ENCODE results near the gene CACNA2D2. TPM values are rescaled to one million over a fixed set of nuclear protein-coding genes. Genes with fewer than 3 reads are reported as not detected.

The CACNA2D2 gene
- polyA plus RNA-seq, 2 donors = 0.28 to 0.31 TPM

DNA sequence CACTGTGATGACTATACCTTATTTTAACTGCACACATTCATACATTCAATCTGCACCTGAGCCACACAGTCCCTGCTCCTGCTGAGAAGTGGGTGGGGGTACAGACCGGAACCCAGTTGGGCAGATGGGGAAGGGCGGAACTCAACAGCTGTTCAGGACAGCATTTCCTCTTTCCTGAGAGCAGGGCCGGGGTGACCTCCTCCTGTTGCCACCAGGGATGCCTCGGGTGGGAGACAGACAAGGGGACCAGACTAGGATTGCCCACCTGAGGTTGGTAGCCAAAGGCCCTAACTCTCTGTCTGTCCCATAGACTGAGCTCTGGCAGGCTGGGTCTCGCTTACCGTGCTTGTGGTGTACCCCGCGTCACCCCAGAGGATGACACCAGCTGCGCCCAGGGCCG lies 184.8 kb downstream of the CACNA2D2 start:
- Histone ChIP-seq H3K27me3 (ENCODE audit: control insufficient read depth in 1 of 2, insufficient read depth in 2 of 2, low read length in 2 of 2) (no peaks in the 10 kb centered on the region), H3K4me1 (ENCODE audit: control insufficient read depth in 2 of 2, insufficient read depth in 2 of 2, low read length in 1 of 2) (peaks cover 0 to 40% of the 10 kb centered on the region in 2 donors), H3K36me3 (ENCODE audit: control insufficient read depth in 2 of 2, insufficient read depth in 2 of 2, low read length in 1 of 2) (peaks cover 0 to 10% of the 10 kb centered on the region in 2 donors), H3K9me3 (ENCODE audit: control insufficient read depth in 2 of 2, insufficient read depth in 1 of 2, low read depth in 1 of 2, low read length in 1 of 2) (no peaks in the 10 kb centered on the region), H3K4me3 (ENCODE audit: low read depth in 1 of 2, low read length in 2 of 2) (no peak overlapping the region), H3K27ac (ENCODE audit: low read depth in 2 of 2, low read length in 1 of 2) (peak overlapping the region; percentile 96 to 100)
- WGBS, 2 donors = 73 to 75% methylated on average over 10 of the region's 10 CpGs

DNA sequence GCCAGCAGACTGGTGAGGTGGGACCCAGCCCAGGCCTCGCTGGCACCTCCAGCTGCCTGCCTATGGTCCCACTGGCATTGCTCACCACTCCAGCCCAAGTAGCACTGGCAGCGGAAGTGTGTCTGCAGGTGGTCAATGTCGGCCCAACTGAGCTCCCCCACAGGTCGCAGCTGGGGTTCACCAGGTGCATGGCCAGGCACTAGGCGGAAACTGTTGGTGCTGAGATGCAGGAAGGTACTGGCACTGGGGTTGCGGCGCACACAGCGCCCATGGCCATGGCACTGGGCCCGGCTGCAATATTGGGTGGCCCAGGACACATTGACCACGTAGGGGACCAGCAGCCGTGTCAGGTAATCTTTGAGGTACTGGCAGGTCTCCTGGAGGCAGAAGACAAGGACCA lies 185.3 kb downstream of the CACNA2D2 start:
- no peak overlapping the region for H3K4me3 ChIP-seq (ENCODE audit: low read depth in 1 of 2, low read length in 2 of 2)
- H3K9me3 ChIP-seq (ENCODE audit: control insufficient read depth in 2 of 2, insufficient read depth in 1 of 2, low read depth in 1 of 2, low read length in 1 of 2) = no peaks in the 10 kb centered on the region
- H3K27me3 ChIP-seq (ENCODE audit: control insufficient read depth in 1 of 2, insufficient read depth in 2 of 2, low read length in 2 of 2) = no peaks in the 10 kb centered on the region
- 75 to 80% methylated on average over 11 of the region's 11 CpGs for WGBS, 2 donors
- peaks cover 0 to 10% of the 10 kb centered on the region in 2 donors for H3K36me3 ChIP-seq (ENCODE audit: control insufficient read depth in 2 of 2, insufficient read depth in 2 of 2, low read length in 1 of 2)
- H3K4me1 ChIP-seq (ENCODE audit: control insufficient read depth in 2 of 2, insufficient read depth in 2 of 2, low read length in 1 of 2) = peaks cover 0 to 40% of the 10 kb centered on the region in 2 donors
- H3K27ac ChIP-seq (ENCODE audit: low read depth in 2 of 2, low read length in 1 of 2) = peak overlapping the region; percentile 96 to 100

DNA sequence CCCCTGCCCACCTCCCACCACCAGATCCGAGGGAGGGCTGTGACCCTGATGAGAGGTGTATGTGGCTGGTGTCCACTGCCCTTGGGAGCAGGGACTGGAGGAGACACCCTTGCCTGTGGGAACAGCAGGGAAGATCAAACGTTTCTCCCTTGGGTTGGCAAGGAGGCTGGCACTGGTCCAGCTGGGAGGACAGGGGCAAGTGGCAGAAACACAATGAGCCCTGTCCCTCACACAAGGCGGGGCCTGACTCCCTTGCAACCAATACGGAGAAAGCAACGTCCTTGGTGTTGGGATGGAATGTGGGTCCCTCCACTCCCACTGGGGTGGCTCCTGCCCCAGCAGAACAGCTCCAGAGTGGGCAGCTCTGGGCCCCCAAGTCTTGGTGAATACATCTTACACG lies 186.1 kb downstream of the CACNA2D2 start:
- no peaks in the 10 kb centered on the region for H3K9me3 ChIP-seq (ENCODE audit: control insufficient read depth in 2 of 2, insufficient read depth in 1 of 2, low read depth in 1 of 2, low read length in 1 of 2)
- H3K4me1 ChIP-seq (ENCODE audit: control insufficient read depth in 2 of 2, insufficient read depth in 2 of 2, low read length in 1 of 2) = peaks cover 0 to 40% of the 10 kb centered on the region in 2 donors
- peak overlapping the region in 1 of 2 donors; percentile 20 for H3K4me3 ChIP-seq (ENCODE audit: low read depth in 1 of 2, low read length in 2 of 2)
- H3K27me3 ChIP-seq (ENCODE audit: control insufficient read depth in 1 of 2, insufficient read depth in 2 of 2, low read length in 2 of 2) = no peaks in the 10 kb centered on the region
- WGBS, 2 donors = 40 to 48% methylated on average over 6 of the region's 6 CpGs
- peak overlapping the region; percentile 96 to 100 for H3K27ac ChIP-seq (ENCODE audit: low read depth in 2 of 2, low read length in 1 of 2)
- peaks cover 0 to 10% of the 10 kb centered on the region in 2 donors for H3K36me3 ChIP-seq (ENCODE audit: control insufficient read depth in 2 of 2, insufficient read depth in 2 of 2, low read length in 1 of 2)

DNA sequence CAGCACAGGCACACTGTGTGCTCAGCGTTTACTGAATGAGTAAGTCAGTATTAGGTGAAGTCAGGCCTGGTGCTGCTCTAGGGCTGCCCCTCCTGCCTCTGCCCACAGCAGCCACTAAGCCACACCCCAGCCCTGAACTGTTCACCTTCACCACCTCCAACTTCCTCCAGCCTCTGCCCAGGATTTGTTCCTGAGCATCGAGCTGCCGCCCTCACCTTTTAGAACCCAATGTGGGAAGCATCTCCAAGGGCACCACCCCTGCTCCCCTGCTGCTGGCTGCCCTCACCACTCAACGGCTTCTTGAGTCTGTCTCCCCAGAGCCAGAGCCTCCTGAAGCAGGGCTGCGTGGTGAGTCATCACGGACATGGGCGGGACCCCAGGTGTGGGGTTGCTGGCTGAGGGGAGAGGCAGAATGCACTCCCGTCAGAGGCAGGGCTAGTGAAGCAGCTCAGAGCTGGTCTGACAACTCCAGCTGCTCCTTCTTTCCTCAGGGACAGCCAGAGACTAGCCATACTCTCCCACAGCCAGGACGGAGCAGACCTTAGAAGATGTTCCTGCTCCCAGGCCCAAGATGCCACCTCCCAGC lies 186.7 kb downstream of the CACNA2D2 start:
- no peaks in the 10 kb centered on the region for H3K27me3 ChIP-seq (ENCODE audit: control insufficient read depth in 1 of 2, insufficient read depth in 2 of 2, low read length in 2 of 2)
- peaks cover 0 to 10% of the 10 kb centered on the region in 2 donors for H3K36me3 ChIP-seq (ENCODE audit: control insufficient read depth in 2 of 2, insufficient read depth in 2 of 2, low read length in 1 of 2)
- WGBS, 2 donors = 32 to 43% methylated on average over 9 of the region's 9 CpGs
- no peaks in the 10 kb centered on the region for H3K9me3 ChIP-seq (ENCODE audit: control insufficient read depth in 2 of 2, insufficient read depth in 1 of 2, low read depth in 1 of 2, low read length in 1 of 2)
- peak overlapping the region in 1 of 2 donors; percentile 20 for H3K4me3 ChIP-seq (ENCODE audit: low read depth in 1 of 2, low read length in 2 of 2)
- peak overlapping the region; percentile 96 to 100 for H3K27ac ChIP-seq (ENCODE audit: low read depth in 2 of 2, low read length in 1 of 2)
- peaks cover 0 to 40% of the 10 kb centered on the region in 2 donors for H3K4me1 ChIP-seq (ENCODE audit: control insufficient read depth in 2 of 2, insufficient read depth in 2 of 2, low read length in 1 of 2)

DNA sequence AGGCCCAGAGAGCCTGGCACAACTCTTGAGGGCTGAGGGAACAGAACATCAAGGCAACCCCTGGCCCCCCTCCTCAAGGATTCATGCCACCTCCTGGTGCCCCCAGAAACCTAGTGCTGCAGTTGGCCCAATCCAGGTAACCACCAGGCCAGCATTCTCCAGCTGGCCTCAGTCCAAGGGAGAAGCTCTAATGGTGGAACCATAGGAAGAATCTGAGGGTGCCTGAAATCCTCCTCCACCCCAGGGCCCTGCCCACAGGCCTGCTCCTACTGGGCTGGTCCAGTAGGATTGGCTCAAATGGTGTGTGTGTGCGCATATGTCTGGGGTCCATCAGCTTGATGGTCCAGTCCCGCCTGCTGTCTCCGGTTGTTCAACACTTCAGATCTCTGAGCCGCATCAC lies 188.6 kb downstream of the CACNA2D2 start:
- H3K9me3 ChIP-seq (ENCODE audit: control insufficient read depth in 2 of 2, insufficient read depth in 1 of 2, low read depth in 1 of 2, low read length in 1 of 2) = no peaks in the 10 kb centered on the region
- no peaks in the 10 kb centered on the region for H3K27me3 ChIP-seq (ENCODE audit: control insufficient read depth in 1 of 2, insufficient read depth in 2 of 2, low read length in 2 of 2)
- peak overlapping the region in 1 of 2 donors; percentile 28 for H3K27ac ChIP-seq (ENCODE audit: low read depth in 2 of 2, low read length in 1 of 2)
- H3K4me1 ChIP-seq (ENCODE audit: control insufficient read depth in 2 of 2, insufficient read depth in 2 of 2, low read length in 1 of 2) = peaks cover 0 to 33% of the 10 kb centered on the region in 2 donors
- WGBS, 2 donors = 96% methylated on average over 4 of the region's 4 CpGs
- H3K4me3 ChIP-seq (ENCODE audit: low read depth in 1 of 2, low read length in 2 of 2) = no peak overlapping the region
- peaks cover 0 to 10% of the 10 kb centered on the region in 2 donors for H3K36me3 ChIP-seq (ENCODE audit: control insufficient read depth in 2 of 2, insufficient read depth in 2 of 2, low read length in 1 of 2)

DNA sequence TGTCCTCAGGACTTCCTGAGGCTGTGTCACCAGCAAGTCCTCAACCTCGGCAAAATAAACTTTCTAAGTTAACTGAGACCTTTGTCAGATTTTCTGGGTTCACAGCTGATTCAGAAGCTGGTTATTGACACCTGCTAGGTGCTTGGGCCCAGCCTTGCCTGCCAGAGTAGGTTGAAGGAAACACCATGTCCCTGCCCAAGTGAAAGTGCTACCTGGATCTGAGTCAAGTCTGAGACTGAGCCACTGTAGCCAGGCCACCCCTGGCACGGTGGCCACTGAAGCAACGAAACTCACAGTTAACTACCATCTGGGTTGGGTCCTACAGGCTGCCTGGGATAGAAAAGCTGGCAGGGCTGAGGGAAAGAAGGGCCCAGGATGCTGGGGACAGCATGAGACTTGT lies 189.1 kb downstream of the CACNA2D2 start:
- Histone ChIP-seq H3K27ac (ENCODE audit: low read depth in 2 of 2, low read length in 1 of 2) (peak overlapping the region; percentile 28 to 38), H3K9me3 (ENCODE audit: control insufficient read depth in 2 of 2, insufficient read depth in 1 of 2, low read depth in 1 of 2, low read length in 1 of 2) (no peaks in the 10 kb centered on the region), H3K36me3 (ENCODE audit: control insufficient read depth in 2 of 2, insufficient read depth in 2 of 2, low read length in 1 of 2) (peaks cover 0 to 10% of the 10 kb centered on the region in 2 donors), H3K4me1 (ENCODE audit: control insufficient read depth in 2 of 2, insufficient read depth in 2 of 2, low read length in 1 of 2) (peaks cover 0 to 29% of the 10 kb centered on the region in 2 donors), H3K27me3 (ENCODE audit: control insufficient read depth in 1 of 2, insufficient read depth in 2 of 2, low read length in 2 of 2) (no peaks in the 10 kb centered on the region), H3K4me3 (ENCODE audit: low read depth in 1 of 2, low read length in 2 of 2) (no peak overlapping the region)
- WGBS, 2 donors = 68 to 75% methylated on average over 3 of the region's 3 CpGs

Other genes starting within 250 kb of the CACNA2D2 start
- 1 to 10 TPM; 5.2 to 7.8 TPM for gene SEMA3B, start 234.5 kb downstream of the CACNA2D2 start, polyA plus RNA-seq
- gene LSMEM2, start 224.5 kb downstream of the CACNA2D2 start, polyA plus RNA-seq = under 1 TPM; 0.07 to 0.16 TPM
- gene IFRD2, start 211.2 kb downstream of the CACNA2D2 start, polyA plus RNA-seq = 10 to 100 TPM; 65.6 to 69.5 TPM
- 1 to 10 TPM; 3.4 to 5.1 TPM for gene HYAL3, start 204.2 kb downstream of the CACNA2D2 start, polyA plus RNA-seq
- gene NAA80, start 204.2 kb downstream of the CACNA2D2 start, polyA plus RNA-seq = 10 to 100 TPM in 1 of 2 donors, 1 to 10 TPM in 1; 6.9 to 11.2 TPM
- gene HYAL1, start 200.1 kb downstream of the CACNA2D2 start, polyA plus RNA-seq = 1 to 10 TPM; 3.2 to 4.2 TPM
- gene HYAL2, start 180.9 kb downstream of the CACNA2D2 start, polyA plus RNA-seq = 10 to 100 TPM; 25.6 to 43.1 TPM
- 10 to 100 TPM; 14.2 to 34.6 TPM for gene TUSC2, start 175.4 kb downstream of the CACNA2D2 start, polyA plus RNA-seq
- 10 to 100 TPM; 15.0 to 20.3 TPM for gene RASSF1, start 162.8 kb downstream of the CACNA2D2 start, polyA plus RNA-seq
- gene ZMYND10, start 157.9 kb downstream of the CACNA2D2 start, polyA plus RNA-seq = under 1 TPM; 0.29 to 0.35 TPM
- 10 to 100 TPM; 14.9 to 16.4 TPM for gene NPRL2, start 152.9 kb downstream of the CACNA2D2 start, polyA plus RNA-seq
- 10 to 100 TPM; 12.8 to 21.8 TPM for gene CYB561D2, start 152.8 kb downstream of the CACNA2D2 start, polyA plus RNA-seq
- gene TMEM115, start 144.1 kb downstream of the CACNA2D2 start, polyA plus RNA-seq = 10 to 100 TPM; 16.2 to 23.0 TPM
- 1 to 10 TPM; 1.8 to 2.0 TPM for gene C3orf18, start 64.1 kb upstream of the CACNA2D2 start, polyA plus RNA-seq
- 10 to 100 TPM in 1 of 2 donors, 1 to 10 TPM in 1; 8.3 to 12.9 TPM for gene HEMK1, start 65.9 kb upstream of the CACNA2D2 start, polyA plus RNA-seq
- 1 to 10 TPM; 5.5 to 7.0 TPM for gene CISH, start 108.1 kb upstream of the CACNA2D2 start, polyA plus RNA-seq
- 10 to 100 TPM; 33.8 to 39.1 TPM for gene MAPKAPK3, start 113.5 kb upstream of the CACNA2D2 start, polyA plus RNA-seq
- 1 to 10 TPM in 1 of 2 donors, under 1 TPM in 1; 0.93 to 2.8 TPM for gene DOCK3, start 171.3 kb upstream of the CACNA2D2 start, polyA plus RNA-seq

Data from esophagus (tissue), 2 donors.